ENCODE data around the gene SLC25A5. TPM values are rescaled to one million over a fixed set of nuclear protein-coding genes. Genes with fewer than 3 reads are reported as not detected.

The SLC25A5 gene
- total RNA-seq, 4 donors from 2014 or later, result 122 to 195 (median 147) TPM

Small RNA genes within 50 kb of the gene (small RNA-seq; reads per million reads assigned to genes)
- gene RNU1-67P (2.1 reads per million, percentile 39 among the genes with 10 or more reads in this experiment), gene RNY3P16 (not detected)

Other genes starting within 250 kb of the SLC25A5 start
- 100 to 1,000 TPM; 127 to 453 (median 295) TPM for gene PGRMC1, start 232.2 kb upstream of the SLC25A5 start, total RNA-seq
- gene SLC25A43, start 69.1 kb upstream of the SLC25A5 start, total RNA-seq, result 10 to 100 TPM; 26.9 to 34.0 (median 28.1) TPM
- 10 to 100 TPM; 23.5 to 50.1 (median 32.6) TPM for gene STEEP1, start 97.0 kb downstream of the SLC25A5 start, total RNA-seq
- gene UBE2A, start 106.1 kb downstream of the SLC25A5 start, total RNA-seq, result 10 to 100 TPM; 26.8 to 50.4 (median 42.3) TPM
- gene NKRF, start 138.0 kb downstream of the SLC25A5 start, total RNA-seq, result 1 to 10 TPM; 5.1 to 8.3 (median 6.2) TPM
- gene SEPTIN6, start 224.7 kb downstream of the SLC25A5 start, total RNA-seq, result 10 to 100 TPM in 3 of 4 donors, 1 to 10 TPM in 1; 9.2 to 18.4 (median 11.8) TPM